Raji (cell line): ENCODE measurements around the gene BGN.

Experiments
- POLR2A ChIP-seq: IDR thresholded peaks from 2 replicates; pipeline ENCODE4 v1.6.1; 2011; ENCODE audit warnings: low read depth, low read length, control low read depth; ENCODE audit not compliant: insufficient read depth

Gene BGN

GRCh38 chrX:153456161-153456560, 38.6 kb upstream of the BGN start:
- no peak for TF ChIP-seq POLR2A

GRCh38 chrX:153456704-153457103, 38.1 kb upstream of the BGN start:
- no peak for TF ChIP-seq POLR2A

- TF ChIP-seq POLR2A: no peak
Measured at GRCh38 chrX:153457136-153457825, 37.5 kb upstream of the BGN start.

- no peak for TF ChIP-seq POLR2A
Measured at GRCh38 chrX:153457827-153458466, 36.8 kb upstream of the BGN start.

- no peak for TF ChIP-seq POLR2A
Measured at GRCh38 chrX:153458476-153458875, 36.3 kb upstream of the BGN start.

GRCh38 chrX:153459986-153460385, 34.8 kb upstream of the BGN start:
- no peak for TF ChIP-seq POLR2A

- no peak for TF ChIP-seq POLR2A
Measured at GRCh38 chrX:153460826-153461225, 34.0 kb upstream of the BGN start.

- TF ChIP-seq POLR2A: no peak
Measured at GRCh38 chrX:153462291-153462690, 32.5 kb upstream of the BGN start.

GRCh38 chrX:153463031-153463430, 31.7 kb upstream of the BGN start:
- no peak for TF ChIP-seq POLR2A

- no peak for TF ChIP-seq POLR2A
Measured at GRCh38 chrX:153463556-153463955, 31.2 kb upstream of the BGN start.

GRCh38 chrX:153464116-153464515, 30.7 kb upstream of the BGN start:
- TF ChIP-seq POLR2A: no peak

- TF ChIP-seq POLR2A: no peak
Measured at GRCh38 chrX:153465691-153466380, 28.9 kb upstream of the BGN start.

- no peak for TF ChIP-seq POLR2A
Measured at GRCh38 chrX:153468008-153468580, 26.7 kb upstream of the BGN start.

GRCh38 chrX:153469811-153470410, 24.9 kb upstream of the BGN start:
- TF ChIP-seq POLR2A: no peak
